Measurements from ENCODE around the gene RSPO4. TPM values are rescaled to one million over a fixed set of nuclear protein-coding genes. Genes with fewer than 3 reads are reported as not detected.

The RSPO4 gene
- total RNA-seq, 1 donor from 2014 or later = 0.26 TPM

GRCh38 chr20:967796-968742 lies 34.0 kb downstream of the RSPO4 start:
- no peak for DNase-seq (ENCODE audit: low spot score)

GRCh38 chr20:965956-966355 lies 36.2 kb downstream of the RSPO4 start:
- no peak for DNase-seq (ENCODE audit: low spot score)

GRCh38 chr20:963795-964194 lies 38.3 kb downstream of the RSPO4 start:
- no peak for DNase-seq (ENCODE audit: low spot score)

DNA sequence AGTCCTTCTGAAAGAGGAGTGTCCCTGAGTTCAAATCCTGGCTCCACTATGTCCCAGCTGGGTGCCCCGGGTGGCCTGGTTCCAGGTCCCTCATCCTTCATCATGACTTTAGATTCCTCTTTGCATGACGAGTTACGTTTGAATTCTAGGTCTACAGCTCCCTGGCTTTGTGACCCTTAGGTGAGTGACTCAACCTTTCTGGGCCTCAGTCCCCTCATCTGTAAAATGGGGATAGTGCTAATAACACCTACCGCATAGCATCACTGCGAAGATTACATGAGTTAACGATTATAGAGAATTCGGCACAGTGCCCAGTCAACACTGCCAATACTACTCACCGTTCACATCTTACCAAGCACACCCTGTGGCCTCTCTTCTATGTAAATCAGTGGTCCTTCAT lies 39.4 kb downstream of the RSPO4 start:
- no peak for DNase-seq (ENCODE audit: low spot score)

DNA sequence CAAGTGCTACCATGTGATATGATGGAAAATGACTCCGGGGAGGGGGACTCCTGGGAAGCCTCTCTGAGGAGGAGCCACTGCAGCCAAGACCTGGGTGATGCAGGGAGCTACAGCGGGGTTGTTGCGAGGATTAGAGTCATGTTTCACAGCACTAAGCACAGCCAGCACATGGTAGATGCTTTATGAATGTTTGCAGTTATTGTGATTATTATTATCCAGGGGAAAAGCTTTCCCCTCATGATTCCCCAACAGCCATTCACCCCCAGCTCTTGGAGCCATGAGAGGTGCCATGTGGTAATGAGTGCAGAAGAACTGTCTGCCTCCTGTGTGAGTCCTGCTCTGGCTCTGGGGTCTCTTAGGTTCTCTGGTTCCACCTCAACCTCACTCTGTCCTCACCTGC lies 39.9 kb downstream of the RSPO4 start:
- no peak for DNase-seq (ENCODE audit: low spot score)

- no peak for DNase-seq (ENCODE audit: low spot score)
Measured at GRCh38 chr20:961768-962167, 40.3 kb downstream of the RSPO4 start.

GRCh38 chr20:959996-960615 lies 42.0 kb downstream of the RSPO4 start:
- no peak for DNase-seq (ENCODE audit: low spot score)

DNA sequence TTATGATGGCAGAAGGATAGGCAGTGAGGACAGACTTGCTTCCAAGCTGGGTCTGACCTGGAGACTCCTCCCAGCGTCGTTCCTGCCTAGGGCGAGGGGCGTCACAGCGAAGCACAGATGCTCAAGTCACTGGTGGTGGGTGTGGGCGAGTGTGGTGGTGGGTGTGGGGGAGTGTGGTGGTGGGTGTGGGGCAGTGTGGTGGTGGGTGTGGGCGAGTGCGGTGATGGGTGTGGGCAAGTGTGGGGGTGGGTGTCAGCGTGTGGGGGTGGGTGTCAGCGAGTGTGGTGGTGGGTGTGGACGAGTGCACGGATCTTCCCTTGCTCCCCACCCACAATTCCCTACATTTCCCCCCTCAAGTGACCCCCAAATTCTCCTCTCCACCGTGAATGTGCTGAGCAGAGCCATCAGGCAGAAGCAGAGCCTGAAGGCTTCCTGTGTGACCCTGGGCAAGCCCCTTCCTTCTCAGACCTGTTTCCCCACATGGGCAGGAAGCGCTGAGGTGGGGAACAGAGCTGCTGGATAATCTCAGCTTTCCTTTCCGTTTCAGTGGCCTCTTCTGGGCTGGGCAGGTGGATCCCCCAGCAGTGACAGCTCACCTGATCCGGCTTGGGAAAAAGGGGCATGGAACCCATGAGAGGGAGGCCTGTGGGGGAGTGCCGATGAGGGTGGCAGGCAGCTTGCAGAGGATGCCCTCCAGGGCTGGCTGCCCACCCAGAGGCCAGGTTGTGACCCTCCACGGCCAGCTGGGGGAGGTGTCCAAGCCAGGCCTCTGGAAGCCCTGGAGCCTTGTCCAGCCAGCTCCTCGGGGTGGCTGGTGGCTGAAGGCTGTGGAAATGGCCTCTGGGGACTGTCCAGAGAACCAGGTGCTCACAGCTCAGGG lies 42.9 kb downstream of the RSPO4 start:
- DNase-seq (ENCODE audit: low spot score) = no peak

GRCh38 chr20:957544-957943 lies 44.6 kb downstream of the RSPO4 start:
- no peak for DNase-seq (ENCODE audit: low spot score)

DNA sequence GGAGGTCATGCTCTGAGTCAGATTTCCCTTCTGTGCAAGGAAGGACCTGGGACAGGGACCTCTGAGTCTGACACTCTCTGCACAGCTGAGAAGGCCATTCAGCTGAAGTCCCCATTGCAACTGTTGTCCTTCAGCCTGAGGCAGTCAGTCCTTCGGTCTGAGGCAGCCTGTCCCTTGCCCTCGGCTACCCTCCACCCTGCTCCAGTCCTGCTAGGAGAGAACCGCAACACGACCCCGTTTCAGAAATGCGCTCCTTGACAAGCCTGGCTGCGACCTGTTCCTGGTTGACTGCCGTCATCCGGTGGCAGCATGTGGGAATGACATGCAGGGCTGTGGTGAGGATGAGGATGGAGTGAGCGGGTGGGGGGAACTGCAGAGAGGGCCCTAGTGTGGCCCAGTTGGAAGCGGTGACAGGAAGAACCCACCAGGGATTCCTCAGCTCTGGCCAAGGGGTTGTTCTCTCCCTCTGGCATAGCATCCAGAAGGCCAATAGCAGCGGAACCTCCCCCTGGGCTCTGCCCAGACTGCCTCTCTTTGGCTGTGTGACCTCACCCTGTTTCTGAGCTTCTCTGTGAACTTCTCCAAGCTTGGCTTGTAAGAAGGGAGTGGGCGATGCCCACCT lies 45.7 kb downstream of the RSPO4 start:
- peak; percentile 51 for DNase-seq (ENCODE audit: low spot score)

GRCh38 chr20:955656-956055 lies 46.5 kb downstream of the RSPO4 start:
- DNase-seq (ENCODE audit: low spot score) = no peak

DNA sequence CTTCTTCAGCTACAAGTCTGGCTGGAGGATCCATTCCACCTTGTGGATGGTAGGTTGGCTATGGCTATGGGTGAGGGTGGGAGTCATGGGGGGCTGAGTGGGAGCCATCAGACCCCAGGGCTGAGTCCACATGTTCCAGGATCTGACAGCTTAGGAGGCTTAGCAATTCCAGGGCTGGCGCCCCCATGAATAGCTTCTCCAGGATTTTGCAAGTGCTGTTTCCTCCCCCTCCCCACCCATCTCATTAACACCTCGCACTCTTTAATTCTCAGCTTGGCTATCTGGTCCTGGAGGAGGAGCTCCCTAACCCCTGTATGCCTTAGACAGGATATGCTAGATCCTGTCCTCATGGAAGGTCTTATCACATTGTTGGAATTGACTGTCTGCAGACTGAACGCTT lies 47.0 kb downstream of the RSPO4 start:
- no peak for DNase-seq (ENCODE audit: low spot score)

- DNase-seq (ENCODE audit: low spot score) = no peak
Measured at GRCh38 chr20:953742-954141, 48.4 kb downstream of the RSPO4 start.

DNA sequence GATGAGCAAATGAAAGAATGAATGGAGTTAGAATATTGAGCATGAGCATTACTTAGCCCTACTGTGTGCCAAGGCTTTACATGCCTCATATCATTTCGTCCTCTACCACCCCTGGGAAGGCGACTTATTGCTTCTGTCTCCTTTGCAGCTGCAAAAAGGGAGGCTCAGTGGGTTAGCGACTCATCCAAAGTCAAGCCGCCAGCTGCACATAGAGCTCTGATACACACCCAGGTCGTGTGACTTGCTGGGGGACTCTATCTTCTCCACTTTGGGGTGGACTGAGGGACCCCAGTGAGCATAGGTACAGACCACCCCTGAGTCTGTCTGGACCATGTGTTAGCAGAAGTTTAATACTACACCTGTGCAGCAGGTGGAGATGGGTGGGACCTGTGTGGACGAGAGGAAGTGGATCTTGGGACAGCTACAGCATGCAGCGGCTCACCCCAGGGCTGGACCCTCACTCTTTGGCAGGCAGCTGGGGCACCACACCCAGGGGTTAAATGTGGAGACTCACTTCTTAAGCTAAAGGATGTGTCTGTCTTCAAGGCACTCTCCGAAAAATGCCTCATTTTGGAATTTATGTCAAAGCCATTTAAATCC lies 49.8 kb downstream of the RSPO4 start:
- no peak for DNase-seq (ENCODE audit: low spot score)

GRCh38 chr20:951384-952169 lies 50.5 kb downstream of the RSPO4 start:
- DNase-seq (ENCODE audit: low spot score) = no peak

GRCh38 chr20:949717-950116 lies 52.4 kb downstream of the RSPO4 start:
- no peak for DNase-seq (ENCODE audit: low spot score)

DNA sequence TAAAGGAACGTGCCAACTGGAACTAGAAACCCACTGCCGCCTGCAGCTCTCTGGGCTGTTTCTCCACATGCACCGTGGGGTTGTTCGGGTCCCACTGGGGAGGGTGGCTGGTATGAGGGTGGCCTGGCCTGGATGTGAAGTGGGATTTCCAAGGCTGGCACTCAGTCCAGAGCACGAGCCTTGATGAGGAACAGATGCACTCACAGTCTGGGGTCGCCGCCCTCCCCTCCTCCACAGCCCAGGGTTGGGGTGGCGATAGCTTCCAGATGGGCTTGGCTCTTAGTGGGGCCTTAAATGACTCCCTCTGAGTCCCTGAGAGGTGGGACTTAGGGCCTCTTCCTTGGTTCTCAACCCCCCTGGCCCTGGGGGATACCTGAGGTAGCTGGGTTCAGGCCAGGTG lies 55.3 kb downstream of the RSPO4 start:
- no peak for DNase-seq (ENCODE audit: low spot score)

- no peak for DNase-seq (ENCODE audit: low spot score)
Measured at GRCh38 chr20:945841-946240, 56.3 kb downstream of the RSPO4 start.

GRCh38 chr20:944774-945410 lies 57.2 kb downstream of the RSPO4 start:
- no peak for DNase-seq (ENCODE audit: low spot score)

DNA sequence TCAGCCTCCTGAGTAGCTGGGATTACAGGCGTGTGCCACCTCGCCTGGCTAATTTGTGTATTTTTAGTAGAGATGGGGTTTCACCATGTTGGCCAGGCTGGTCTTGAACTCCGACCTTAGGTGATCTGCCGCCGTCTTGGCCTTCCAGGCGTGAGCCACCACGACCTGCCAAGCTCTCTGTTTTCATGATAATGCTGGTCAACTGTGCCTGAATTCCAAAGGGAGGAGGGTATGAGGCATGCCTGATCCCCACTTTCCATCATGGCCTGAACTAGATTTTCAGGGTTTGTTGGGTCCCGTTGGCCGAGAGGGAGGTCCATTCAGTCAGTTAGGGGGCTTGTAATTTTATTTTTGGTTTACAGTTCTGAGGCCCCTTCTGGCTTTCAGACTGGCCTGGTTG lies 58.0 kb downstream of the RSPO4 start:
- DNase-seq (ENCODE audit: low spot score) = no peak

Measured in mucosa of gallbladder (tissue), 1 donor.